SK-N-DZ (cell line): ENCODE results near the gene PBXIP1.

Experiments
- DNase-seq: peaks from one replicate; pipeline ENCODE4 v3.0.0-alpha.2; 2015; ENCODE audit warnings: low spot score
- small RNA-seq, 2 experiments: library from RNA; depleted of rRNA; stranded (forward); fragments of <200 nt; gene quantifications; one replicate each; pipeline ENCODE3, GENCODE V24; 2014

Gene PBXIP1

GRCh38 chr1:154895798-154896197, 60.1 kb downstream of the PBXIP1 start:
- DNase-seq: no peak

Small RNA genes within 50 kb of the gene (small RNA-seq; reads per million reads assigned to genes)
- gene MIR4258 (0 reads per million in 2 experiments), gene RF00017 (0 reads per million in 2 experiments)
